ENCODE data around the gene NUDT16L1.

- TF ChIP-seq POLR2A (IDR thresholded peaks at IDR 0.05) (no peak), CTCF (IDR thresholded peaks at IDR 0.05) (no peak)
Measured at GRCh38 chr16:4691666-4692412, 1.5 kb upstream of the NUDT16L1 start.

Measured in uterus (tissue), 2 donors.